HG03558 (cell line): Measurements from ENCODE around the gene MAGIX.
A peak's percentile ranks its signal among the peaks of the same experiment; 100 is the strongest.
"Not testable (repeated sequence)": the region's sequence is repeated elsewhere in the genome, so short reads cannot be mapped to it uniquely, and the experiment has no call there.

Experiments
- ATAC-seq: cut with Tn5 transposase; IDR thresholded peaks from one replicate; pipeline ENCODE4 v1.9.1; 2021; ENCODE audit warnings: moderate number of reproducible peaks; ENCODE audit not compliant: unreplicated experiment; ENCODE audit errors: extremely low read depth

Gene MAGIX

DNA sequence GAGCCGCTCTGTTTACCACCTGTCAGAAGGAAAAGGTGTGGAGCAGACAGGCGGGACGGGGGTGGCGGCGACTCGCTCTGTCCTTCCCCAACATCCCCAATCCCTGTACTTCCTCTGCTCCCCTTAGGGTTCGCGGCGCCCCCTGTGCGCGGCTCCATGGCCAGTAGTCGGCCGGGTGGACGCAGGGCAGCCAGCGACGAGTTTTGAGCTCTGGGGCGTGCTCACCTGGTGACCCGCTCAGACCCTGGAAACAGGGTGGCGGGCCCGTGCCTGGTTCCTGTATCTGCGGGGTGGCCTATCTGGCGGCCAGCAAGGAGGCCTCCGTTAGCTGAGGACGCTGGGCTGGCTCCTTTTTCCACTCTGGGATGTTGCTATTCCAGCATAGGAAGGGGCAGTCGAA, 5.4 kb upstream of the MAGIX start:
- ATAC-seq: no peak

GRCh38 chrX:49160908-49161307, 1.6 kb upstream of the MAGIX start:
- no peak for ATAC-seq

DNA sequence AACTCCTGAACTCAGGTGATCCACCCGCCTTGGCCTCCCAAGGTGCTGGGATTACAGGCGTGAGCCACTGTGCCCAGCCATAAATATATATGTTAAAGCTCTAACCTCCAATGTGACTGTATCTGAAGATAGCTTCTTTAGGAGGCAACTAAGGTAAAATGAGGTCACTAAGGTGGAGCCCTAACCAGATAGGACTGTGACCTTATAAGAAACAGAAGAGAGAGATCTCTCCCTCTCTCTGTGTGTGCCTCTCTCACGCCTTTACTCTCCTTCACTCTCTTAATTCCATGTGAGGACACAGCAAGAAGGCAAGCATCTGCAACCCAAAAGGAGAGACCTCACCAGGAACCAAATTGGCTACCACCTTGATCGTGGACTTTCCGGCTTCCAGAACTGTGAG, 926 bp upstream of the MAGIX start:
- ATAC-seq: no peak

DNA sequence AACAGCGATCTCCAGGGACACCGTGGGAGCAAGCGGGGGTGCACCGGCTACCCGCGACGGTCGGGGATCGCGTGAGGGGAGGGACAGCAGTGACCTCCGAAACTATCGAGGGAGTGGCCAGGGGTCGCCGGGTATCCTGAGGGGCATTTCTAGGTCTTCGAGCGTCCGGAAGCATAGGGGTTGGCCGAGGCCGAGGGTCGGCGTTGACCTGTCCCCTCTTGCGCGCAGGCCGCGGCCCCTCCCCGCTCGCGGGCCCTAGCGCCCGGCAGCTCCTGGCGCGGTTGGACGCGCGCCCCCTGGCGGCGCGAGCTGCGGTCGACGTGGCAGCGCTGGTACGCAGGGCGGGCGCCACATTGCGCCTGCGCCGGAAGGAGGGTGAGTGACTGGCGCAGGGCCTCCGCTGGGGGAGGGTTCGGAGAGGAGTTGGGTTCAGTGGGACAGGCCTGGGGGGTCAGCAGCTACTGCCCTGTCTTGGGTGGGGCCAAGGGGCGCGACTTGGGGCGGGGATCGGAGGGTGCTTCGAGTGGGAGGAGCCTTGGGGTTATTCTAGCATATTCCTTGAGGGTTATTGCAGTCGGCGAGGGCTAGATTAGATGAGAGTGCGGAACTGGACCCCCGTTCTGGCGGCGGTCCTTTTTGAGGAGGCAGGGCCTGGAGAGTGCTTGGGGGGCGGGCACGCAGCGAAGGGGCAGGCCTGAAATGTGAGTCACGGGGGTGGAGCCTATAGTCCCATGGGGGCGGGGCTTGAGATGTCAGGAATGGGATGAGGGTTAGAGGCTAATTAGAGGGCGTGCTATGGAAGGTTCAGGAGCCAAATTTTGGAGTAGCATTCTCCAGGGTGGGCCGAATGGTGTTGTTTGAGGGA, 1.2 kb downstream of the MAGIX start:
- no peak for ATAC-seq

DNA sequence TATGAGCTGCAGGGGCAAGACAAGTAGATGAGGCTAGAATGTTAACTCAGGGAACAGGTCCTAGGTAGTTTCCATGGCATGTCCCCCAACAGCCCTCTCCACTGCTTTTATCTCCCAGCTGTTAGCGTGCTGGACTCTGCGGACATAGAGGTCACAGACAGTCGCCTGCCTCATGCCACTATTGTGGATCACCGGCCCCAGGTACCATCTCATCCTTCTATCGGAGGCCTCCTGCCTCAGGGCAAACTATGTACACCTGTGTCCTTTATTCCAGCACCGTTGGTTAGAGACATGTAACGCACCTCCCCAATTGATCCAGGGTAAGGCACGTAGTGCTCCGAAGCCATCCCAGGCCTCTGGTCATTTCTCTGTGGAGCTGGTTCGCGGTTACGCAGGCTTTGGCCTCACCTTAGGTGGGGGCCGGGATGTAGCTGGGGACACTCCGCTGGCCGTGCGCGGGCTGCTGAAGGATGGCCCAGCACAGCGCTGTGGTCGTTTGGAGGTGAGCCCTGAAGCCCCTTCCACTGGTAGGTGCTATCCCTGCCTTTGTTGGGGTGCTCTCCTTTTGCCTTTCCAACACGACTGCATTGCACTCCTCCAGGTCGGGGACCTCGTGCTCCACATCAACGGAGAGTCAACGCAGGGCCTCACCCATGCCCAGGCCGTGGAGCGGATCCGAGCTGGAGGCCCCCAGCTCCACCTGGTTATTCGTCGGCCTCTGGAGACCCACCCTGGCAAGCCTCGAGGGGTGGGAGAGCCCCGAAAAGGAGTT, 2.2 kb downstream of the MAGIX start:
- ATAC-seq: no peak

DNA sequence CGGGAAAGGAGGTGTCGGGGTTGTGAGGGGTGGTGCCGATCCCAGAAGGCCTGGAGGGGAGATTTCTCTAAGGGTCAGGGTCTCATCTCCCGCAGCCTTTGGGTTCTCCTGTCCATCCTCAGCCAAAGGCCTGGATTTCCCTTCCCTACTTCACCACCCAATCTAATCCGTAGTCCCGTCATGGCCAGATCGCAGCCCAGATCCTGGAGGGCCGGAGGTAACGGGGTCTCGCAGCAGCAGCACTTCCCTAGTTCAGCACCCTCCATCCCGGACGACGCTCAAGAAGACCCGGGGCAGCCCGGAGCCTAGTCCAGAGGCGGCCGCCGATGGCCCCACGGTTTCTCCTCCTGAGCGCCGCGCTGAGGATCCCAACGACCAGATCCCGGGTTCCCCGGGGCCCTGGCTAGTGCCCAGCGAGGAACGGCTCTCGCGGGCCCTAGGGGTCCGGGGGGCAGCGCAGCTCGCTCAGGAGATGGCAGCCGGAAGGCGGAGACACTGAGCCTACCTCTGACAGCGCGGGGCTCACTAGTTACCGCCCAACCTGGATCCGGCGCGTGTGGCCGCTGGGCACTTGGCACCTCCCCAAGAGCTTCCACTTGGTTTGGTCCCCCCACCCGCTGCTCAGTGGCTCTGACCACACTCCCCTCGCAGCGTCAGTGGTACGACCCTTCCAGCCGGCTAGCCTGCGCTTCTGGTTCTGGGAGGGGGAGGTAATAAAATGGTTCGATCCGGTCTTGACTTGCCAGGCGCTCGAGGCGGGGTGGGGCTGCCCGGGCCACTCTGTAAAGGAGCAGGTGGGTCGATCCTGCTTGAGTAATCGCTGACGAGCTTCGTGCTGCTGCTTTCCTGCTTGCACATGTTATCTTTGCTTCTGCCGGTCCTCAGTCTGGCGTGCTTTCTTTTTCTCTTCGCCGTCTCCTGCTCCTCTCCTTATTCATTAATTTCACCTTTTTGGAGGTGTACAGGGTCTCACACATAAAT, 3.6 kb downstream of the MAGIX start:
- ATAC-seq: no peak

- no peak for ATAC-seq
These were observed 4.6 kb downstream of the MAGIX start for GRCh38 chrX:49166914-49167739.

- ATAC-seq: no peak
These were observed 5.2 kb downstream of the MAGIX start for GRCh38 chrX:49167740-49168108.

DNA sequence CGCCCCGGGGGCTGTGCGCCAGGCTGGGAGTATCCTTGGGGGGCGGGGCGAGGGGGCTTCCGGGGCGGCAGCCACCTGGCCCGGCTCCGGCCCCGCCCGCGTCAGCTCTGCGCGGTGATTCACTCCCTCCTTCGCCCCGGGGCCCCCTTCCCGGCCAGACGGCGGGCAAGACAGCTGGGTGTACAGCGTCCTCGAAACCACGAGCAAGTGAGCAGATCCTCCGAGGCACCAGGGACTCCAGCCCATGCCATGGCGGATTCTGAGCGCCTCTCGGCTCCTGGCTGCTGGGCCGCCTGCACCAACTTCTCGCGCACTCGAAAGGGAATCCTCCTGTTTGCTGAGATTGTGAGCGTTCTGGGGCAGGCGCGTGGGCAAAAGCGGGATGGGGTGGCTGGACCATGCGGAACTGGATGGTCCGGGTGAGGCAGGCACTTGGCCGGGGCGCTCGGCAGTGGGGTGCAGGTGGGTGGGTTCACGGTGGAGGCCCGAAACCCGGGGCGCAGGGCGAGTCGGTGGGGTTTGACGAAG, 9.3 kb downstream of the MAGIX start, which contains the start of gene PLP2:
Gene PLP2 (plus strand): TSS at position 147 of the 528 bp plus-strand sequence. CDS start 103 bp downstream, at position 250.
- no peak for ATAC-seq

GRCh38 chrX:49172280-49172780, 9.8 kb downstream of the MAGIX start:
- peak; percentile 43 for ATAC-seq

DNA sequence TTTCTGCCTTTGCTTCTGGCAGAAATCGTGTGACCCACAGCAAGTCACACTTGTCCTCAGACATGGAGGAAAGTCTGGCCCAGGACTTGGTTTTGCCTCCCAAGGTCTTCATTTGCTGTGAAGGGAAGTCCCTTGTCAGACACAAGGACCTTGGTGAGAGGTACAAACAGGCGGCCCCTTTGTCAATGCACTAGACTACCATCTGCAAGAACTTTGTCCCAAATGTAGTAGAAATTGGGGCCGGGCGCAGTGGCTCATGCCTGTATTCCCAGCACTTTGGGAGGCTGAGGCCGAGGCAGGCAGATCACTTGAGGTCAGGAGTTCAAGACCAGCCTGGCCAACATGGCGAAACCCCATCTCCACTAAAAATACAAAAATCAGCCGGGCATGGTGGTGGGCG, 11.0 kb downstream of the MAGIX start:
- ATAC-seq: not testable (repeated sequence)

GRCh38 chrX:49174723-49175122, 12.2 kb downstream of the MAGIX start:
- ATAC-seq: no peak

- no peak for ATAC-seq
These were observed 13.1 kb downstream of the MAGIX start for GRCh38 chrX:49175435-49176274.

DNA sequence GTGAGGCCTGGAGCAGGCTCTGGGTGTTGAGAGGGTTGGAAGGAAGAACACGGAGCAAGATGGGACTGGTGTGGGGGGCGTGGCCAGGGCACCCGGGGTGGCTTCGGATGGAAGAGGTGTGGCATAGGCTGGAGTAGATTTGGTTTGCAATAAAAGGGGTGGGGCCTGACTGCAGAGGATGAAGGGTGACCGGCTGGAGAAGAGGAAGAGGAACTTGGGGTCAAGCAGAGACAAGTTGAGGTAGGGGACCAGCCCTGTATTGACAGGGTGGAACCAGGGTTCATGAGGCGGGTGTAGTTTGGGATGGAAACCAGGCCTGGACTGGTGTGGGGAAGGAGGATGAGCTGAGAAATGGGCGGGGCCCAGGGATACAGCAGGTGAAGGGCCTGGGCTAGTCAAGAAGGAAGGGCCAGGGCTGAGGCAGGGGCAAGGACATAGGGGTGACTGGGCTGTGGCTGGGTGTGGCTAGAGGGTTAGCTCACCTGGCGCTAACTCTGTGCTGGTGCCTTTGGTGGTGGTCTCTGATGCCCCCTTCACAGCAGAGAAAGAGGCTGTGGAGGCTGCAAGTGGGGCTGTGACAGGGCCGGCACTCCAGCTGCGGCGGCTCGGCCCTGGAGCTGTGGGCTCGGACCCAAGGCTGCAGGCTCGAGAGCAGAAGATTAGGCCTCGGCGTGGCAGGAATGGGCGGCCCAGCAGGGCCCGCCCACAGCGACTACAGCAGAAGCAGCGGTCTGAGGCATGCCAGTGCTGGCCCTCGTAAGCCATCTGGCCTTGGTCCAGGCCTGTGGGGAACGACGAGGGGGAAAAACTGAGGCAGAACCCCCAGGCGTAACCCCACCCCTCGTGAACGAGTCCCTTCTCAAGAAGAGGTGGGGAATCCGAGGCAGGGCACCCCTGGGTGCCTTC, 14.1 kb downstream of the MAGIX start:
- ATAC-seq: no peak

GRCh38 chrX:49177338-49177833, 14.8 kb downstream of the MAGIX start:
- no peak for ATAC-seq

- no peak for ATAC-seq
These were observed 15.4 kb downstream of the MAGIX start for GRCh38 chrX:49177873-49178480.

GRCh38 chrX:49178537-49178936, 16.0 kb downstream of the MAGIX start:
- no peak for ATAC-seq
